CD4-positive, CD25-positive, alpha-beta regulatory T cell (primary cell): ENCODE results near the gene NUTF2. TPM values are rescaled to one million over a fixed set of nuclear protein-coding genes. Genes with fewer than 3 reads are reported as not detected.
"Not testable (repeated sequence)": the region's sequence is repeated elsewhere in the genome, so short reads cannot be mapped to it uniquely, and the experiment has no call there.

Source experiments
- ATAC-seq, 2 donors: fragments of 150-1000 bp; cut with Tn5 transposase; one replicate each; pipeline ENCODE4 v1.10.0; 2021; ENCODE audit warnings: low read depth in 2 of 2, moderate number of reproducible peaks in 2 of 2, moderate library complexity in 1 of 2
- DNase-seq, 3 donors: peaks; one replicate each; pipeline versions ENCODE4 v3.0.0 to v3.0.0-alpha.2; 2012 to 2022; ENCODE audit warnings: mixed read lengths in 1 of 3
- H3K27ac ChIP-seq: one replicate; pipeline ENCODE4 v1.7.0; 2013; ENCODE audit warnings: mild to moderate bottlenecking, low read length; ENCODE audit not compliant: insufficient read depth, poor library complexity, severe bottlenecking
- H3K27me3 ChIP-seq: one replicate; pipeline ENCODE4 v1.7.0; 2013; ENCODE audit warnings: low read length; ENCODE audit not compliant: control insufficient read depth, insufficient read depth
- H3K36me3 ChIP-seq: one replicate; pipeline ENCODE4 v1.7.0; 2013; ENCODE audit warnings: mild to moderate bottlenecking, low read length, moderate library complexity; ENCODE audit not compliant: control insufficient read depth, insufficient read depth
- H3K4me1 ChIP-seq: 2 replicates; pipeline ENCODE4 v1.7.0; 2013; ENCODE audit warnings: mild to moderate bottlenecking, low read length; ENCODE audit not compliant: insufficient read depth, control insufficient read depth, poor library complexity, severe bottlenecking
- H3K4me3 ChIP-seq: one replicate; pipeline ENCODE4 v1.7.0; 2013; ENCODE audit warnings: low read depth, mild to moderate bottlenecking, low read length, moderate library complexity
- H3K9me3 ChIP-seq, 2 experiments: 1 replicate in 1 of 2; 2 replicates in 1 of 2; pipeline ENCODE4 v1.7.0; 2013; ENCODE audit warnings: low read length in 2 of 2, mild to moderate bottlenecking in 1 of 2, moderate library complexity in 1 of 2; ENCODE audit not compliant: control insufficient read depth in 2 of 2
- H3K27ac Mint-ChIP-seq, 3 donors: one replicate each; pipeline ENCODE4 v1.8.0; 2020 to 2022; ENCODE audit warnings: mild to moderate bottlenecking in 3 of 3, mixed read lengths in 3 of 3, moderate library complexity in 2 of 3
- H3K27me3 Mint-ChIP-seq: one replicate; pipeline ENCODE4 v1.8.0; 2022; ENCODE audit warnings: mild to moderate bottlenecking, mixed read lengths
- H3K36me3 Mint-ChIP-seq: one replicate; pipeline ENCODE4 v1.8.0; 2020; ENCODE audit warnings: mixed read lengths
- H3K4me1 Mint-ChIP-seq, 4 donors: one replicate each; pipeline ENCODE4 v1.8.0; 2020 to 2022; ENCODE audit warnings: mixed read lengths in 4 of 4, mild to moderate bottlenecking in 1 of 4
- H3K4me3 Mint-ChIP-seq, 4 donors: one replicate each; pipeline ENCODE4 v1.8.0; 2020 to 2022; ENCODE audit warnings: mild to moderate bottlenecking in 4 of 4, mixed read lengths in 4 of 4, moderate library complexity in 3 of 4
- H3K9me3 Mint-ChIP-seq, 7 donors: one replicate each; pipeline ENCODE4 v1.8.0; 2020 to 2022; ENCODE audit warnings: mixed read lengths in 7 of 7, mild to moderate bottlenecking in 3 of 7, moderate library complexity in 2 of 7
- polyA plus RNA-seq, 4 donors: library from polyadenylated mRNA; unstranded; fragments of 300-500 nt; fragmentation: Illumina TruSeq; gene quantifications; one replicate each; pipeline ENCODE4 v1.2.3, GENCODE V29; 2021
- total RNA-seq: library from RNA; stranded (reverse); gene quantifications from one replicate; pipeline ENCODE4 v1.2.3, GENCODE V29; 2022

Gene NUTF2
- total and polyA plus RNA-seq, 5 donors from 2014 or later, result 48.5 to 158 (median 124) TPM

DNA sequence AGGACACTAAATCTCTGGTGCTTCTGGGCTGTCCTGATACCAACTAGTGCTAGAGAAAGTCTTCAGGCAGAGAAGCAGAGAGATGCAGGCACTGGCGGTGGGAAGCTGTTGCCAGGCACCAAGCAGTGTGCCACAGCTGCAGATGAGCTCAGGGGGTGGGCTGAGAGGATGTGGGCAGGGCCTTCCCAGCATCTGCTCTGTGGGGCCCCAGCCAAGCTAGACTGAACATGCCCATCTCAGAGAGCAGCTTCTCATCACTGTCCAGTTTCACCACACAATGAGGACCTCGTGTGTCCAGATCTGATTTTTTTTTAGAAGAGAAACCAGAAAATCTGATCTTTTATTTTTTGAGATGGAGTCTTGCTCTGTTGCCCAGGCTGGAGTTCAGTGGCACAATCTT lies 63.4 kb downstream of the NUTF2 start:
- no peaks in the 10 kb centered on the region for H3K4me1 ChIP-seq
- no peaks in the 10 kb centered on the region for H3K9me3 Mint-ChIP-seq
- no peak overlapping the region for H3K27ac ChIP-seq
- ATAC-seq (peak; percentile 70 to 77), DNase-seq (peak in 1 of 3 donors; percentile 47)
- peaks cover 22% of the 10 kb centered on the region for H3K36me3 ChIP-seq
- H3K4me1 Mint-ChIP-seq, result peaks cover 3 to 22% (median 7%) of the 10 kb centered on the region in 4 donors
- H3K27me3 ChIP-seq, result no peaks in the 10 kb centered on the region
- no peak overlapping the region for H3K4me3 ChIP-seq
- H3K27me3 Mint-ChIP-seq, result no peaks in the 10 kb centered on the region
- peaks cover 19% of the 10 kb centered on the region for H3K36me3 Mint-ChIP-seq
- no peaks in the 10 kb centered on the region for H3K9me3 ChIP-seq
- no peak overlapping the region for H3K4me3 Mint-ChIP-seq
- peak overlapping the region in 1 of 3 donors; percentile 38 for H3K27ac Mint-ChIP-seq

DNA sequence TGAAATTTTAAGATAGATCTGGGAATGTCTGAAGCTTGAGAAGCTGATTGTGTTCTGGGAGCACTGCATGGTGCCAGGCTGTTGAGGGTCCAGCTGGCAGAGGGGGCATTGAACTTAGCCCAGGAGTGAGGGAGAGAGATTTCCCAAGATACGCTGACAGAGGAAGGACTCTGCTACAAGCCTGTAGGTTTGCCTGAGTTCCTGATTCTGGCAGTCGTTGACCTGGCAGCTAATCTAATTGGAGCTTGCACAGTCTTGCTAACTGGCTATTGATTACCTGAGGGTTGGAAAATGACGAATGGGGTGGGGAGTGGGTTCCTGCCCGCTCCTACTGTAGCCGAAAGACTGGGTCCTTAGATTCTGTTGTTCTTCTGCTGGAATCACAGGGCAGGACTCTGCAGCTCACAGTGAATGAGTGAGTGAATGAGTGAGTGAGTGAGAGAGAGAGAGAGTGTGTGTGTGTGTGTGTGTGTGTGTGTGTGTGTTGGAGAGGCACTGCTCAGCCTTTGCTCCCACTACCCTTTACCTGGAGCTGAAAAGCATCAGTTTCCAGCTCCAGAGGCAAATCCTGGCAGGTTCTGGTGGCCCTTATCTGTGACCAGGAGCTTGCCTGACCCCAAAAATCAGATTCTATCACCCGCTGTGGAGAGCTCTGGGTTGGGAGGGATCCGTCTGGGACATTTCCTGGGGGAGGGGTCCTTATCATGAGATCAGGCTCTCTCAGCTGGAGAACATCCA lies 68.2 kb downstream of the NUTF2 start:
- Histone ChIP-seq H3K4me1 (peaks cover 3% of the 10 kb centered on the region), H3K4me3 (no peak overlapping the region), H3K27ac (no peak overlapping the region), H3K9me3 (no peaks in the 10 kb centered on the region), H3K27me3 (no peaks in the 10 kb centered on the region), H3K36me3 (peaks cover 26% of the 10 kb centered on the region)
- DNase-seq (no peak), ATAC-seq (no peak)
- Mint-ChIP-seq H3K36me3 (peaks cover 29% of the 10 kb centered on the region), H3K4me1 (peaks cover 0 to 38% (median 24%) of the 10 kb centered on the region in 4 donors), H3K9me3 (peaks cover 0 to 3% (median 0%) of the 10 kb centered on the region in 7 donors), H3K27me3 (no peaks in the 10 kb centered on the region), H3K4me3 (no peak overlapping the region), H3K27ac (peak overlapping the region; percentile 48 to 88 (median 59))

DNA sequence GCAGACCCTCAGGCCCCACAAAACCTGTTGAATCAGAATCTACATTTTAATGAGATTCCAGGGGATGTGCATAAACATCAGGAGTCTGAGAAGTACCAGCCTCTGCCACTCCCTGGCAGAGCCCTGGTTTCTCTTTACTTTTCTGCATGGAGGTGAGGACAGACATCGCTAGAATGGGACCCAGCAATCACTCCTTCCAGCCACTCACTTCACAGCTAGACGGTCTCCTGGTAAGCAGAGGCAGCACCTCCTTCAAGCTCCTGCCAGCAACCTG lies 68.7 kb downstream of the NUTF2 start:
- DNase-seq, H3K27me3 ChIP-seq, H3K9me3 Mint-ChIP-seq, H3K4me3 ChIP-seq, H3K4me1 ChIP-seq, H3K27ac ChIP-seq, H3K27me3 Mint-ChIP-seq, H3K4me3 Mint-ChIP-seq, H3K9me3 ChIP-seq, ATAC-seq: not testable (repeated sequence)
- H3K27ac Mint-ChIP-seq, result peak overlapping the region in 2 of 3 donors; percentile 48 to 88
- peaks cover 29% of the 10 kb centered on the region for H3K36me3 Mint-ChIP-seq
- peaks cover 0 to 35% (median 24%) of the 10 kb centered on the region in 4 donors for H3K4me1 Mint-ChIP-seq
- H3K36me3 ChIP-seq, result peaks cover 25% of the 10 kb centered on the region

DNA sequence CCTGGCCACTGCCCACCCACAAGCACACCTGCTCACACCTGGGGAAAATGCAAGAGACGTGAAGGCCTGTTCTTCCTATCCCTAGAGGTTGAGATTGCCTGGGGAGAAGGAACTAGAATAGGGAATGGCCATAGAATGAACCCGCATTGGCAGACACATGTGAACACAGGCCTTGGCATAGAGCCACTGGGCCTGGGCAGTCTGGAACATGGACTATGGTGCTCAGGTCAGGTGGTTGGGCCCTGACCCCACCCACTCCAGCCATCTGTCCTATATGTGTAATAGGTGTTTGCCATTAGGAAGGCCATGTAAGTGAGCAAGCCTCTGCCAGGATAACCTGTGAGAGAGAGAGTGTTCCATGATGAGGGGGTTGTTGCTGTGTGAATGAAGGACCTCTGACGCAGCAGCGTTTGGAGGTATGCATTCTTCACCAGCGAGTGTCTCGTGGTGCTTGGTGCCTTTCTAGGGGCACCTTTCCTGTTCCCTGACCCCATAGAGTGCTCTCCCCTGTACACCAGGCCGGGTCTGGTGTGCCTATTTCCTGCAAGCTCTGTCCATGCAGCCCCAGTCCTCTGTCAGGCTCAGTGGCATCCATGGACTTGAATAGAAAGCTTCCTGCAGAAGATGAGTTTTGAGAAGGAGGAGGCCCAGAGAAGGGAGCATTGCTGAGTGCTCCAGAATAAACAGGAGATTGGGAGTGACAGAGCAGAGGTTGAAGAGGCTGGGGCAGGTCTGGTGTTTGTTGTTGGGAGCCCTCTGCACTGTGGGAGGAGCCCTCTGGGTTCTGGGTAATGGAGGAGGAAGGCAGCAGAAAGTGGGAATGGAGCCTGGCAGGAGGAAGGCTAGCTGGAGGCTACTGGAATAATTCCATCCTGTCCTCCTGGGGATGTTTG lies 69.3 kb downstream of the NUTF2 start:
- DNase-seq (no peak), ATAC-seq (no peak)
- peaks cover 0 to 3% (median 0%) of the 10 kb centered on the region in 7 donors for H3K9me3 Mint-ChIP-seq
- peaks cover 22% of the 10 kb centered on the region for H3K36me3 ChIP-seq
- no peaks in the 10 kb centered on the region for H3K27me3 Mint-ChIP-seq
- no peaks in the 10 kb centered on the region for H3K9me3 ChIP-seq
- no peak overlapping the region for H3K4me3 Mint-ChIP-seq
- H3K4me1 Mint-ChIP-seq, result peaks cover 0 to 33% (median 22%) of the 10 kb centered on the region in 4 donors
- peak overlapping the region; percentile 61 to 88 (median 87) for H3K27ac Mint-ChIP-seq
- H3K27ac ChIP-seq, result no peak overlapping the region
- no peak overlapping the region for H3K4me3 ChIP-seq
- H3K4me1 ChIP-seq, result peaks cover 3% of the 10 kb centered on the region
- no peaks in the 10 kb centered on the region for H3K27me3 ChIP-seq
- peaks cover 29% of the 10 kb centered on the region for H3K36me3 Mint-ChIP-seq

DNA sequence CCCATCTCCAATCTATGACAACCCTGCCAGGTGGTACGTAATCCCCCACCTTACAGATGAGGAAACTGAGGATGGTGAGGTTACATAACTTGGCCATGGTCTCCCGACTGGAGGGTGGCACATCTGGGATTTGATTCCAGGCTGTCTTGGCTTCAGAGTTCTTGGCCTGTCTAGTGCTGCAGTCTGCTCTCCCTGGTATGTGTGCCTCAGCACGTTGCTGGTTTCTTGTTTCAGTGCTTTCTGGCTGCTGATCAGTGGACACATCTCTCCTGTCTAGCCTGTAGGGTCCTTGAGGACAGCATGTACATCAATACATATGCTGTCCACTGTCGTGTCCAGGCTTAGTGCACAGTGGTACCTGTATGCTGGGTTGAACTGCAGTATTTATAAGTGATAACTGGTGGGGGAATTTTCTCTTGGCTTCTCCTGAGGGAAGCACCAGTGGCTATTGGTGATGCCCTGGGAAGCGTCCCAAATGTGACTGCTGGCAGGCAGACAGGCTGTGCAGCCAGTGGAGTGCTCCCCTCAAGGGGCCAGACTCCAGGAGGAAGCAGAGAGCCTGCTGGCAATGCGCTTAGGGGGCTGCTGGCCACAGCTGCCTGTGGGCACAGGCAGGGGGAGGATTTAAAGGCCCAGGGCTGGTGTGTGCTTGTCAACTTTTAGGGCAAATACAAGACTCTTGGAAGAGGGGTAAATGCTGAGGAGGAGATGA lies 70.6 kb downstream of the NUTF2 start:
- Histone ChIP-seq H3K36me3 (peaks cover 19% of the 10 kb centered on the region), H3K4me3 (no peak overlapping the region), H3K4me1 (peaks cover 3% of the 10 kb centered on the region), H3K27me3 (no peaks in the 10 kb centered on the region), H3K27ac (no peak overlapping the region), H3K9me3 (no peaks in the 10 kb centered on the region)
- H3K36me3 Mint-ChIP-seq, result peaks cover 29% of the 10 kb centered on the region
- H3K9me3 Mint-ChIP-seq, result peaks cover 0 to 3% (median 0%) of the 10 kb centered on the region in 7 donors
- ATAC-seq (no peak), DNase-seq (no peak)
- H3K4me3 Mint-ChIP-seq, result no peak overlapping the region
- peak overlapping the region in 1 of 3 donors; percentile 88 for H3K27ac Mint-ChIP-seq
- H3K4me1 Mint-ChIP-seq, result peaks cover 0 to 40% (median 22%) of the 10 kb centered on the region in 4 donors
- no peaks in the 10 kb centered on the region for H3K27me3 Mint-ChIP-seq

DNA sequence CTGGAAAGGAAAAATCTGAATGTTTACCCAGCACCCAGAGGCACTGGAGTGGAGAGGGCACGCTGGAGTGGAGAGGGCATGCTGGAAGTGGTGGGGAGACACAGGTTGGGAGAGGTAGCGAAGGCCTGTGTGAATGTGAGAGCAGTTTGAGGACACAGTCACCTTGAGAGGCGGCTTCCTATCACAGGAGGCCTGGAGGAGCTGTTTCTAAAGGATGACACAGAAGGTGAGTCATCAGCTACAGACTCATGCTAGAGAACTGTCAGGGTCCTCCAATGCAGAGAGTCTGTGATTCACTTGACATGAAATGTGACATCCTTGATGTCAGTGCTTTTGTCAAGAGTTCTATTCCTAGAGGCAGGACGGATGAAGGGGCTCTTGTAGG lies 71.1 kb downstream of the NUTF2 start:
- DNase-seq, result peak in 1 of 3 donors; percentile 32

DNA sequence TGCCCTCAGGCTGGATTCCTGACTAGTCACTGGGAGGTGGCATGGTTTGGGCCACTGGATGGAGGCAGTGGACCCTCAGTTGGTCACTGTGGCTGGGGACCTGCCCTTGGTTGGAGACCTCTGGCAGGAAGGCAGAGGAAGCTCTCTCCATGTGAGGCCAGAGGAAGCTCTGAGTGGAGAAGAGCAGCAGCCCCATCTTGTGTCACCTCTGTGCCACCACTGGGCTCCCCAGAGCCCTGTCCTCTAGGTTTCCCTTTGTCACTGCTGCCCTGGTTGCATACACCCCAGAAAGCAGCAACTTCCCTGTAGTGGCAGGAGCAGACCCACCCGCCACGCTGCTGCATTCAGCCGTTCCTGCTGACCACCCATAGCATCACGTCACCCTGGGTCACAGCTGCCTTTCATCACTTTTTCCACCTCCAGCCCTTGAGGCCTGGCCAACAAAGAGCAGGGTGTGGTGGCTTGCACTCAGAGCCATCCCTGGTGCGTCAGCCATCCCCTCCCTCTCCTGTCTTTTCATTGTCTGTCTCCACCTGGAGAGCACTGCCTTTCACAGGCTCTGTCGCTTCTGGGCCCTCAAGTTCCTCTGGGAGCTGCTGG lies 73.0 kb downstream of the NUTF2 start:
- DNase-seq (peak in 1 of 3 donors; percentile 32), ATAC-seq (no peak)
- Mint-ChIP-seq H3K9me3 (peaks cover 0 to 3% (median 0%) of the 10 kb centered on the region in 7 donors), H3K4me3 (no peak overlapping the region), H3K4me1 (peaks cover 0 to 38% (median 21%) of the 10 kb centered on the region in 4 donors), H3K36me3 (peaks cover 23% of the 10 kb centered on the region), H3K27me3 (no peaks in the 10 kb centered on the region), H3K27ac (peak overlapping the region in 1 of 3 donors; percentile 23)
- H3K4me3 ChIP-seq, result no peak overlapping the region
- peaks cover 23% of the 10 kb centered on the region for H3K36me3 ChIP-seq
- H3K4me1 ChIP-seq, result peaks cover 3% of the 10 kb centered on the region
- no peaks in the 10 kb centered on the region for H3K9me3 ChIP-seq
- H3K27me3 ChIP-seq, result no peaks in the 10 kb centered on the region
- H3K27ac ChIP-seq, result no peak overlapping the region

More for the DNA sequence above, 71.1 kb downstream of the NUTF2 start:
- Mint-ChIP-seq H3K9me3 (peaks cover 0 to 3% (median 0%) of the 10 kb centered on the region in 7 donors), H3K36me3 (peaks cover 29% of the 10 kb centered on the region), H3K4me3 (no peak overlapping the region), H3K27ac (peak overlapping the region in 1 of 3 donors; percentile 88), H3K27me3 (no peaks in the 10 kb centered on the region), H3K4me1 (peaks cover 0 to 42% (median 22%) of the 10 kb centered on the region in 4 donors)
- Histone ChIP-seq H3K9me3 (no peaks in the 10 kb centered on the region), H3K36me3 (peaks cover 19% of the 10 kb centered on the region), H3K4me1 (peaks cover 3% of the 10 kb centered on the region), H3K4me3 (no peak overlapping the region), H3K27ac (no peak overlapping the region), H3K27me3 (no peaks in the 10 kb centered on the region)
- peak; percentile 95 to 96 for ATAC-seq
